LNCaP clone FGC (cell line): Measurements from ENCODE around the gene PEX13.
A peak's percentile ranks its signal among the peaks of the same experiment; 100 is the strongest.

Experiments used
- DNase-seq: peaks from one replicate; pipeline ENCODE4 v3.0.0-alpha.2; 2011; ENCODE audit warnings: low read depth
- H3K4me3 ChIP-seq: 2 replicates; pipeline ENCODE4 v1.5.1; 2011; ENCODE audit warnings: mild to moderate bottlenecking, low read depth, low read length, control low read depth
- TF ChIP-seq, protein P1 (sequence below): IDR thresholded peaks from 2 replicates; pipeline ENCODE4 v1.5.1; 2012; ENCODE audit warnings: mild to moderate bottlenecking; ENCODE audit not compliant: control insufficient read depth, insufficient read depth; ENCODE audit errors: extremely low read depth

PEX13 gene

DNA sequence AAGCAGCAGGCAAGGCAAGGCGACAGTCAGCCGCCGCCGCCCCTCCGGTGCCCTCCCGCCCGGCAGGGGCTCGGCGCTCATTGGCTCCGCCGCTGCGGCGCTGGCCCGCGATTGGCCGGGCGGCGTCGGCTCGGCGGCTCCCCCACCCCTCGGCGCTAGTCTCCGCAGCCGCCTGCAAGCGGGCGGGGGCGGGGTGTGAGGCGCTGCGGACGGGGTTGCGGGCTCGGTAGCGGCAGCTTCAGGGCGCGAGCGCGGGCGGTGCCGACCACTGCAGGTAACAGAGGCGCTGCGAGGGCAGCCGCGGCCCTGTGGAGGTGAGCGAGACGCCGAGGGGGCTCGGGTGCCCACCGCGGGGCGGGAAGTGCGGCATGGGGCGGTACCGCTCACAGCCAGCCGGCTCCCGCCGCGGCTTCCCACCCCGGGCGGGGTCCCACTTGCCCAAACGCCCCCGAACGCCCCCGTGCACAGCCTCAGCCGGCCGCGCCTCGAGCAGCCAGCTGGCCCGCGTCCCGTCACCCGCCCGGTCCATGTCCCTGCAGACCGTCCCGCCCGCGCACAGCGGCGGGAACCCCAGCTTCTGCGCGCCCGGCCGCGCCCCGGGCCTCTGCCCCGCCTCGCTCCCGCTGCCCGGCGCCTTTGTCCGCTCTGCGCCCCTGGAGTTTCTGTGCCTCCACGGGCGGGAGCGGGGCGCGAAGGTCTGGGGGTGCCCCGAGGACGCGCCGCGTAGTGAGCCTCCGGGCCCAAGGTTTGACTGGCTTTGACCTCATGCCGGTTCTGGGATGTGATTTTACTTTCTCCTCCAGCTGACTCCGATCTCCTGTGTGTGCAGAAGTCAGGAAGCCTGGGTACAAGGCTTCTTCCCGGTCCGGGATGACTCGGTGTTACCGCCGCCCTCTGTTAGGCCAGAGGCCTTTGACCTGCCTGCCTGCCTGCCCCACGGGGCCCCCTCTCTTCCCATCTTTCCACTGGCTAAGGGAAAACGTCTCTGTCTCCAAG lies 48.5 kb downstream of the PEX13 start, which contains the start of gene SANBR:
TSS of gene SANBR (plus strand) at position 158 of the 996 bp plus-strand sequence. CDS start 4,480 bp downstream, outside the sequence.
- H3K4me3 ChIP-seq = peak within 1 kb of the TSS; percentile 56
- TF ChIP-seq, protein P1, sequence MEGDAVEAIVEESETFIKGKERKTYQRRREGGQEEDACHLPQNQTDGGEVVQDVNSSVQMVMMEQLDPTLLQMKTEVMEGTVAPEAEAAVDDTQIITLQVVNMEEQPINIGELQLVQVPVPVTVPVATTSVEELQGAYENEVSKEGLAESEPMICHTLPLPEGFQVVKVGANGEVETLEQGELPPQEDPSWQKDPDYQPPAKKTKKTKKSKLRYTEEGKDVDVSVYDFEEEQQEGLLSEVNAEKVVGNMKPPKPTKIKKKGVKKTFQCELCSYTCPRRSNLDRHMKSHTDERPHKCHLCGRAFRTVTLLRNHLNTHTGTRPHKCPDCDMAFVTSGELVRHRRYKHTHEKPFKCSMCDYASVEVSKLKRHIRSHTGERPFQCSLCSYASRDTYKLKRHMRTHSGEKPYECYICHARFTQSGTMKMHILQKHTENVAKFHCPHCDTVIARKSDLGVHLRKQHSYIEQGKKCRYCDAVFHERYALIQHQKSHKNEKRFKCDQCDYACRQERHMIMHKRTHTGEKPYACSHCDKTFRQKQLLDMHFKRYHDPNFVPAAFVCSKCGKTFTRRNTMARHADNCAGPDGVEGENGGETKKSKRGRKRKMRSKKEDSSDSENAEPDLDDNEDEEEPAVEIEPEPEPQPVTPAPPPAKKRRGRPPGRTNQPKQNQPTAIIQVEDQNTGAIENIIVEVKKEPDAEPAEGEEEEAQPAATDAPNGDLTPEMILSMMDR = no peak

DNA sequence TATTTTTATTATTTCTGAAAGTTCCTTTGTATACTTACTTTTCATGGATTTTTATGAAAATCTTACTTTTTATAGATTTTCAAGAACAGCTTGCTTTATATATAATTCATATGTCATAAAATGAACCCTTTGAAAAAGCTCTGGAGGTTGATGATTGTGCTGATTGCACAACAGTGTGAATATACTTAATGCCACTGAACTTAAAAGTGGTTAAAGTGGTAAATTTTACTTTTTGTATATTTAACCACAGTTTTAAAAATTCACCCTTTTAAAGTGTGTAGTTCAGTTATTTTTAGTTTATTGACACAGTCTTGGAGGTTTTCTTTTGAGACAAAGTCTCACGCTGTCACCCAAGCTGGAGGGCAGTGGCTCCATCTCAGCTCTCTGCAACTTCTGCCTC lies 56.6 kb downstream of the PEX13 start:
- no peak overlapping the region for H3K4me3 ChIP-seq
- TF ChIP-seq, protein P1 = no peak
- DNase-seq = no peak

More for the DNA sequence above, 48.5 kb downstream of the PEX13 start, which contains the start of gene SANBR:
- no peak for DNase-seq

DNA sequence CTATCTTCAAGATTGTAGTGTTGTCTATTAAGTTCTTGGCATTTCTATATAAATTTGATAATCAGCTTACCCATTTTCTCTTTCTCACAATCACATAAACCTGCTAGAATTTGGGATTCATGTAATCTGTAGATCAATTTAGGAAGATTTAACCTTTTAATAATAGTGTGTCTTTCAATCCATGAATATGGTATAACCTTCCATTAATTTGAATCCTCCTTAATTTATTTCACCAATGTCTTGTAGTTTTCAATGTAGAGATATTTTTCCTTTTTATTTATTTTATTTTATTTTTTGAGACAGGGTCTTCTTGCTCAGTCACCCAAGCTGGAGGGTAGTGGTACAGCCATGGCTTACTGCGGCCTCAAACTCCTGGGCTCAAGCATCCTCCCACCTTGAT lies 68.4 kb downstream of the PEX13 start:
- TF ChIP-seq, protein P1 = no peak
- no peak overlapping the region for H3K4me3 ChIP-seq
- DNase-seq = no peak

DNA sequence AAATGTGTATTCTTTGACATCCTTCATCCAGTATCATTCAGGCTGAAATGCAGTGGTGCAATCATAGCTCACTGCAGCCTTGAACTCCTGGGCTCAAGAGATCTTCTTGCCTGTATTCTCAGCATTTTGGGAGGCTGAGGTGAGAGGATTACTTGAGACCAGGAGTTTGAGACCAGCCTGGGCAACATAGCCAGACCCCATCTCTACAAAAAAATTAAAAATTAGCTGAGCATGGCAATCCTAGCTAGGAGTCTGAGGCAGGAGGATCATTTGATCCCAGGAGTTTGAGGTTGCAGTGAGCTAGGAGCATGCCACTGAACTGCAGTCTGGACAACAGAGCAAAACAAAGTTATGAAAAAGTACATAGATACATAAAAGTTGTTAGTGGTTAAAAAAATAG lies 72.3 kb downstream of the PEX13 start:
- DNase-seq = no peak
- no peak overlapping the region for H3K4me3 ChIP-seq
- TF ChIP-seq, protein P1 = no peak

DNA sequence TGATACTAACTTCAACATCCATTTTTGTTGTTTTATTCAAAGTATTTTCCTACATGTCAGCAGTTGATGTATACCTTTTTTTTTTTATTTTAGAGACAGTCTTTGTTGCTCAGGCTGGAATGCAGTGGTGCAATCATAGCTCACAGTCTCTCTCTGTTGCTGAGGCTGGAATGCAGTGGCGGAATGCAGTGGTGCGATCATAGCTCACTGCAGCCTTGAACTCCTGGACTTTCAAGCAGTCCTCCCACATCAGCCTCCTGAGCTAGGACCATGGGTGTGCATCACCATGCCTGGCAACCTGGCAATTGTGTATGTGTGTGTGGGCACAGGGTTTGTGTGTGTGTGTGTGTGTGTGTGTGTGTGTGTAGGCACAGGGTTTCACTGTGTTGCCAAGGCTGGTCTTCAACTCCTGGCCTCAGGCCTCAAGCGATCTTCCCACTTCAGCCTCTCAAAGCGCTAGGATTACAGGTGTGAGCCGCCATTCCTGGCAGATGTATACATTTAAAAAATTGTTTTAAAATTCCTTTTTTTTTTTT lies 72.9 kb downstream of the PEX13 start:
- no peak for DNase-seq
- TF ChIP-seq, protein P1 = no peak

DNA sequence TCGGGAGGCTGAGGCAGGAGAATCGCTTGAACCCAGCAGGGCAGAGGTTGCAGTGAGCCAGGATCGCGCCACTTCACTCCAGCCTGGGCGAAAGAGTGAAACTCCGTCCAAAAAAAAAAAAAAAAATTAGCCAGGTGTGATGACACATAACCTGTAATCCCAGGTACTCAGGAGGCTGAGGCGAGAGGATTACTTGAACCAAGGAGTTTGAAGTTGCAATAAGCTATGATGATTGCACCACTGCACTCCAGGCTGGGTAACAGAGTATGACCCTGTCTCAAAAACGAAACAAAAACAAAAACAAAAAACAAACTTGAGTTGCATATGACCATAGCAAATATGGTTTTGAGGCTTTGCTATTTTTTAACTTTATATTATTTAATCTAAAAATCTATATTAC lies 74.0 kb downstream of the PEX13 start:
- TF ChIP-seq, protein P1 = no peak
- DNase-seq = no peak
- H3K4me3 ChIP-seq = no peak overlapping the region

More for the DNA sequence above, 72.9 kb downstream of the PEX13 start:
- H3K4me3 ChIP-seq = no peak overlapping the region

DNA sequence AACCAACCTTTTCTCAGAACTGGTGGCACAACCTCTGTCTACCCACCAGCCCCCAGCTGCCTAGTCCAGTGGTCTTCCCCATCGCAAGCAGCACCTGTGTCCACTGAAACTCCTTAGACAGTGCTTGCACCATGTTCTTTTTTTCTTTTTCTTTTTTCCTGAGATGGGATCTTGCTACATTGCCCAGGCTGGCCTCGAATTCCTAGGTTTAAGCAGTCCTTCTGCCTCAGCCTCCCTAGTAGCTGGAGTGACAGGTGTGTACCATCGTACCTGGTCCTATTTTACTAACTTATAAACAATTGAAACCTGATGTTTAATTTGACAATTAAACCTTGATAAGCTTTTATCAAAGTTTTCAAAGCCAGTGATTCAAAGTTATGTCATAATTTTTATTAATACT lies 78.9 kb downstream of the PEX13 start:
- no peak overlapping the region for H3K4me3 ChIP-seq
- TF ChIP-seq, protein P1 = no peak
- DNase-seq = no peak
